Endodermal cell (in vitro differentiated cells): Measurements from ENCODE around the gene MAB21L4. TPM values are rescaled to one million over a fixed set of nuclear protein-coding genes. Genes with fewer than 3 reads are reported as not detected.

ENCODE experiments used
- DNase-seq: peaks from one replicate; pipeline ENCODE4 v3.0.0-alpha.2; 2017
- H3K27ac ChIP-seq: 2 replicates; pipeline ENCODE4 v1.5.1; 2013; ENCODE audit warnings: mild to moderate bottlenecking, low read depth, low read length, moderate library complexity
- H3K27me3 ChIP-seq: 2 replicates; pipeline ENCODE4 v1.6.1; 2013; ENCODE audit warnings: mild to moderate bottlenecking, low read length, moderate library complexity; ENCODE audit not compliant: insufficient read depth, control insufficient read depth, poor library complexity, severe bottlenecking
- H3K36me3 ChIP-seq: 2 replicates; pipeline ENCODE4 v1.7.0; 2013; ENCODE audit warnings: mild to moderate bottlenecking, low read length, moderate library complexity; ENCODE audit not compliant: control insufficient read depth, insufficient read depth
- H3K4me1 ChIP-seq: one replicate; pipeline ENCODE4 v1.7.0; 2013; ENCODE audit warnings: low read length; ENCODE audit not compliant: control insufficient read depth, insufficient read depth
- H3K4me3 ChIP-seq: 2 replicates; pipeline ENCODE4 v1.5.1; 2013; ENCODE audit warnings: mild to moderate bottlenecking, low read length, moderate library complexity
- H3K9ac ChIP-seq: 2 replicates; pipeline ENCODE4 v1.6.1; 2013; ENCODE audit warnings: mild to moderate bottlenecking, low read length, moderate library complexity; ENCODE audit not compliant: poor library complexity, severe bottlenecking; ENCODE audit errors: extremely low read depth
- H3K9me3 ChIP-seq: 2 replicates; pipeline ENCODE4 v1.6.1; 2013; ENCODE audit warnings: mild to moderate bottlenecking, low read length, moderate library complexity; ENCODE audit not compliant: control insufficient read depth
- H3K27ac Mint-ChIP-seq: 2 replicates; pipeline ENCODE4 v1.8.0; 2020; ENCODE audit warnings: mixed read lengths
- H3K27me3 Mint-ChIP-seq: 2 replicates; pipeline ENCODE4 v1.8.0; 2021; ENCODE audit warnings: mild to moderate bottlenecking, mixed read lengths; ENCODE audit not compliant: insufficient read depth
- H3K36me3 Mint-ChIP-seq: 2 replicates; pipeline ENCODE4 v1.8.0; 2020; ENCODE audit warnings: low read depth, mixed read lengths
- H3K4me1 Mint-ChIP-seq: 2 replicates; pipeline ENCODE4 v1.8.0; 2020; ENCODE audit warnings: mixed read lengths
- H3K4me3 Mint-ChIP-seq: 2 replicates; pipeline ENCODE4 v1.8.0; 2020; ENCODE audit warnings: mild to moderate bottlenecking, moderate library complexity, mixed read lengths
- H3K9me3 Mint-ChIP-seq: 2 replicates; pipeline ENCODE4 v1.8.0; 2020; ENCODE audit warnings: mild to moderate bottlenecking, mixed read lengths
- CTCF ChIP-seq: fragments of 200-600 bp; sonication (generic); conservative IDR thresholded peaks from 2 replicates; pipeline ENCODE4 v1.5.0; 2021; ENCODE audit warnings: antibody characterized with exemption, mild to moderate bottlenecking
- WGBS, 2 experiments: methylation state at CpG; one replicate each; pipeline versions ENCODE4 v1.1.5 to v1.1.7; 2013; ENCODE audit warnings: missing lambda C conversion rate in 2 of 2, mixed read lengths in 1 of 2; ENCODE audit not compliant: insufficient coverage in 1 of 2, insufficient read length in 1 of 2; 5-methylcytosine and 5-hydroxymethylcytosine counted together
- total RNA-seq, 2 donors: library from RNA; stranded (reverse); fragmentation: NEBNext Ultra II Directional in 1 of 2; extraction: Animal tissue kit (Norgen Biotek cat#: 25700) in 1 of 2; gene quantifications; 2 replicates in 1 of 2; 3 replicates in 1 of 2; pipeline ENCODE4 v1.2.1, GENCODE V29; 2021

MAB21L4 gene
- total RNA-seq, 2 donors from 2014 or later, result 0.31 TPM; not detected in 1

- H3K27me3 ChIP-seq, result no peaks in the 10 kb centered on the region
- no peaks in the 10 kb centered on the region for H3K9me3 ChIP-seq
- Mint-ChIP-seq H3K4me3 (no peak overlapping the region), H3K9me3 (no peaks in the 10 kb centered on the region), H3K27ac (no peak overlapping the region), H3K27me3 (no peaks in the 10 kb centered on the region), H3K36me3 (no peaks in the 10 kb centered on the region), H3K4me1 (peaks cover 6% of the 10 kb centered on the region)
- no peak overlapping the region for H3K4me3 ChIP-seq
- TF ChIP-seq CTCF, result no peak
- no peak for DNase-seq
- 92 to 96% methylated on average over 2 of the region's 2 CpGs for WGBS, 2 experiments
- H3K9ac ChIP-seq, result no peak overlapping the region
- no peaks in the 10 kb centered on the region for H3K36me3 ChIP-seq
- H3K4me1 ChIP-seq, result peaks cover 4% of the 10 kb centered on the region
- no peak overlapping the region for H3K27ac ChIP-seq
These were observed 11.7 kb downstream of the MAB21L4 start for GRCh38 chr2:240884221-240884620.

- no peak overlapping the region for H3K27ac ChIP-seq
- 82 to 88% methylated on average over 5 to 6 of the region's 6 CpGs for WGBS, 2 experiments
- H3K27ac Mint-ChIP-seq, result no peak overlapping the region
These were observed 14.0 kb downstream of the MAB21L4 start for GRCh38 chr2:240881913-240882312.

GRCh38 chr2:240879105-240879504 is 16.9 kb downstream of the MAB21L4 start:
- Histone ChIP-seq H3K9ac (no peak overlapping the region), H3K4me3 (no peak overlapping the region), H3K27ac (no peak overlapping the region), H3K9me3 (no peaks in the 10 kb centered on the region), H3K27me3 (no peaks in the 10 kb centered on the region), H3K4me1 (peaks cover 3% of the 10 kb centered on the region), H3K36me3 (no peaks in the 10 kb centered on the region)
- no peak for TF ChIP-seq CTCF
- 92 to 96% methylated on average over 5 to 7 of the region's 7 CpGs for WGBS, 2 experiments
- DNase-seq, result no peak
- Mint-ChIP-seq H3K4me3 (no peak overlapping the region), H3K36me3 (no peaks in the 10 kb centered on the region), H3K27me3 (no peaks in the 10 kb centered on the region), H3K4me1 (peaks cover 3% of the 10 kb centered on the region), H3K27ac (no peak overlapping the region), H3K9me3 (no peaks in the 10 kb centered on the region)

More at GRCh38 chr2:240881913-240882312, 14.0 kb downstream of the MAB21L4 start:
- Histone ChIP-seq H3K9me3 (no peaks in the 10 kb centered on the region), H3K36me3 (no peaks in the 10 kb centered on the region), H3K9ac (no peak overlapping the region), H3K4me1 (peaks cover 4% of the 10 kb centered on the region), H3K27me3 (no peaks in the 10 kb centered on the region), H3K4me3 (no peak overlapping the region)
- TF ChIP-seq CTCF, result no peak
- no peak for DNase-seq
- H3K9me3 Mint-ChIP-seq, result no peaks in the 10 kb centered on the region
- H3K36me3 Mint-ChIP-seq, result no peaks in the 10 kb centered on the region
- peaks cover 6% of the 10 kb centered on the region for H3K4me1 Mint-ChIP-seq
- no peak overlapping the region for H3K4me3 Mint-ChIP-seq
- H3K27me3 Mint-ChIP-seq, result no peaks in the 10 kb centered on the region
